K562 (cell line): Measurements from ENCODE around the gene PHB1. TPM values are rescaled to one million over a fixed set of nuclear protein-coding genes. Genes with fewer than 3 reads are reported as not detected.

ENCODE experiments used
- ATAC-seq: fragments of 200-7000 bp; cut with Tn5 transposase; 3 replicates; pipeline ENCODE4 v1.9.1; 2020; ENCODE audit warnings: moderate library complexity
- BruUV-seq: library from RNA; stranded (reverse); fragments of 400-500 nt; replicated peaks from 2 replicates; lab custom pipeline; 2021; lab: Mats Ljungman, UMichigan
- CTCF ChIA-PET: fragments of 300-600 bp; formaldehyde crosslinking; extraction: SDS; loops from one replicate; lab custom pipeline; 2021; ENCODE audit warnings: low intra/inter-chr PET ratio; lab: Yijun Ruan, JAX
- POLR2A ChIA-PET: fragments of 300-600, 350-650 bp; sonication (Branson Sonifier 250); formaldehyde crosslinking; extraction: SDS; loops from one replicate; lab custom pipeline; 2021; ENCODE audit warnings: antibody characterized with exemption, inconsistent platforms; lab: Yijun Ruan, JAX
- DNase-seq, 4 experiments: peaks; one replicate each; pipeline versions ENCODE4 v3.0.0 to v3.0.0-alpha.2; 2011 to 2018; ENCODE audit warnings: low spot score in 3 of 4, mixed read lengths in 3 of 4; ENCODE audit errors: extremely low read depth in 1 of 4
- FAIRE-seq: peaks from 2 replicates; lab custom pipeline; 2011; peaks lifted over from hg19 to GRCh38; lab: Jason Lieb, UNC
- H2AFZ ChIP-seq: 2 replicates; pipeline ENCODE4 v1.6.0; 2011; ENCODE audit warnings: low read depth, low read length, control low read depth, inconsistent platforms
- H3K27ac ChIP-seq: fragments of 200-600 bp; 3 replicates; pipeline ENCODE4 v1.8.0; 2011; ENCODE audit warnings: low read depth, mild to moderate bottlenecking, control low read depth, inconsistent platforms, low read length, moderate library complexity, mixed read lengths; ENCODE audit errors: extremely low read depth
- H3K27me3 ChIP-seq, 2 experiments: fragments of 300-600 bp in 1 of 2; 2 replicates in 1 of 2; 3 replicates in 1 of 2; pipeline versions ENCODE4 v1.6.0 to v1.8.0; 2011; ENCODE audit warnings: inconsistent platforms in 2 of 2, low read length in 2 of 2, mild to moderate bottlenecking in 1 of 2, mixed read lengths in 1 of 2, moderate library complexity in 1 of 2; ENCODE audit not compliant: control insufficient read depth in 2 of 2, insufficient read depth in 2 of 2
- H3K36me3 ChIP-seq: fragments of 300-600 bp; 3 replicates; pipeline ENCODE4 v1.8.0; 2011; ENCODE audit warnings: mild to moderate bottlenecking, low read length, inconsistent platforms; ENCODE audit not compliant: control insufficient read depth, insufficient read depth
- H3K4me1 ChIP-seq, 2 experiments: fragments of 200-600 bp in 1 of 2; replicated peaks in 1 of 2; 2 replicates in 1 of 2; 3 replicates in 1 of 2; pipeline versions ENCODE4 v1.5.1 to v1.8.0; 2011; ENCODE audit warnings: inconsistent platforms in 2 of 2, low read length in 2 of 2, mild to moderate bottlenecking in 1 of 2, mixed read lengths in 1 of 2, moderate library complexity in 1 of 2; ENCODE audit not compliant: control insufficient read depth in 2 of 2, insufficient read depth in 2 of 2
- H3K4me2 ChIP-seq: 2 replicates; pipeline ENCODE4 v1.6.1; 2011; ENCODE audit warnings: low read length, control low read depth, inconsistent platforms, mixed read lengths; ENCODE audit not compliant: insufficient read depth
- H3K4me3 ChIP-seq: fragments of 200-600 bp; sonication (generic), shearing (Covaris generic); 2 replicates; pipeline ENCODE4 v1.5.1; 2016; ENCODE audit warnings: control low read depth, inconsistent platforms
- H3K79me2 ChIP-seq: fragments of 200-600 bp; 3 replicates; pipeline ENCODE4 v1.8.0; 2011; ENCODE audit warnings: low read length, inconsistent platforms; ENCODE audit not compliant: control insufficient read depth, insufficient read depth
- H3K9ac ChIP-seq, 2 experiments: 2 replicates each; pipeline versions ENCODE4 v1.6.0 to v1.6.1; 2011; ENCODE audit warnings: low read depth in 2 of 2, low read length in 2 of 2, control low read depth in 1 of 2, inconsistent platforms in 1 of 2, mild to moderate bottlenecking in 1 of 2, mixed read lengths in 1 of 2; ENCODE audit not compliant: insufficient read depth in 1 of 2
- H3K9me1 ChIP-seq: one replicate; pipeline ENCODE4 v1.6.0; 2011; ENCODE audit warnings: inconsistent platforms, mild to moderate bottlenecking, low read length, moderate library complexity; ENCODE audit not compliant: control insufficient read depth, insufficient read depth
- H3K9me3 ChIP-seq: replicated peaks from 2 replicates; pipeline ENCODE4 v1.5.1; 2011; ENCODE audit warnings: low read depth, low read length, inconsistent platforms; ENCODE audit not compliant: control insufficient read depth, insufficient read depth
- H4K20me1 ChIP-seq: replicated peaks from 2 replicates; pipeline ENCODE4 v1.6.1; 2011; ENCODE audit warnings: low read length, inconsistent platforms, mixed read lengths; ENCODE audit not compliant: control insufficient read depth, insufficient read depth
- REST ChIP-seq, 2 experiments: fragments of 450-650 bp; formaldehyde crosslinking in 1 of 2; IDR thresholded peaks; 2 replicates each; pipeline versions ENCODE4 v1.4.0 to v1.6.1; 2014 to 2020; ENCODE audit warnings: mild to moderate bottlenecking in 2 of 2, borderline replicate concordance in 1 of 2, low read depth in 1 of 2
- ZNF407 ChIP-seq: fragments of 450-650 bp; IDR thresholded peaks from 2 replicates; pipeline ENCODE4 v1.6.1; 2016; ENCODE audit warnings: low read depth
- WGBS: fragments of 100-300 bp; shearing (Covaris generic); methylation state at CpG from one replicate; pipeline ENCODE4 v1.1.6; 2016; ENCODE audit warnings: low coverage, mixed read lengths; ENCODE audit not compliant: insufficient coverage; ENCODE audit errors: missing lambda C conversion rate; 5-methylcytosine and 5-hydroxymethylcytosine counted together
- in situ Hi-C: fragments of 300-500 bp; cut with MboI; formaldehyde crosslinking; loops from 4 replicates; pipeline ENCODE4 v1.15.0; 2018; ENCODE audit warnings: inconsistent platforms, mixed read lengths
- intact Hi-C: fragments of 100-400 bp; cut with micrococcal nuclease; formaldehyde crosslinking; loops from 2 replicates; pipeline ENCODE4 v1.14.2; 2022
- polyA plus RNA-seq, 8 experiments: library from polyadenylated mRNA; depleted of rRNA in 4 of 8; stranded (reverse) in 5 of 8; unstranded in 3 of 8; fragments of >200 nt; fragmentation: Nextera tagmentation in 2 of 8; fragmentation: Illumina TruSeq in 1 of 8; extraction: Ambion mirVana in 2 of 8; extraction: Trizol in 1 of 8; gene quantifications; 2 replicates each; pipeline versions ENCODE4 v1.2.1 to v1.2.3, GENCODE V29; 2011 to 2014; ENCODE audit warnings: inconsistent platforms in 1 of 8, missing spikeins in 1 of 8
- total RNA-seq, 7 experiments: library from RNA; depleted of rRNA in 6 of 7; stranded (reverse); fragments of >200 nt in 6 of 7; fragmentation: Illumina TruSeq in 2 of 7; extraction: Trizol in 2 of 7; gene quantifications; 2 replicates each; pipeline versions ENCODE4 v1.2.1 to v1.2.3, GENCODE V29; 2011 to 2021; ENCODE audit warnings: low replicate concordance in 1 of 7

PHB1 gene
- total and polyA plus RNA-seq, 9 of the 15 experiments (the other 6 are each of a cell fraction or from before 2014, with no cell fraction given), result 191 to 818 (median 349) TPM

- intact Hi-C loops, result no loop called here
- CTCF ChIA-PET, result interaction anchor here (0.6 kb wide), 1 partner anchor 234 kb away, joined by 3 read pairs; no protein-coding TSS in a partner anchor
- no peak for TF ChIP-seq REST (IDR thresholded peaks at IDR 0.05; ENCODE audit: borderline replicate concordance)
- TF ChIP-seq REST (CRISPR knock-in tag; IDR thresholded peaks at IDR 0.05; ENCODE audit: low read depth), result no peak
- no peak for TF ChIP-seq ZNF407
Observed at GRCh38 chr17:49457564-49458535, 43.2 kb upstream of the PHB1 start.

More at GRCh38 chr17:49457564-49458535, 43.2 kb upstream of the PHB1 start:
- Histone ChIP-seq H3K4me2 (no peak overlapping the region), H2AFZ (no peak overlapping the region), H4K20me1 (peaks cover 5% of the 10 kb centered on the region), H3K9ac (no peak overlapping the region), H3K4me3 (no peak overlapping the region), H3K9me3 (no peaks in the 10 kb centered on the region), H3K27ac (no peak overlapping the region), H3K4me1 (no peaks in the 10 kb centered on the region), H3K9me1 (no peaks in the 10 kb centered on the region), H3K36me3 (no peaks in the 10 kb centered on the region), H3K27me3 (peaks cover 47 to 72% of the 10 kb centered on the region in 2 experiments), H3K79me2 (no peaks in the 10 kb centered on the region)
- BruUV-seq, result no TSS peak
- ATAC-seq (no peak), DNase-seq (no peak), FAIRE-seq (no peak)
- under 1% methylated on average over 15 of the region's 15 CpGs for WGBS
- in situ Hi-C loops, result no loop called here
- POLR2A ChIA-PET, result no interaction called here
